HG02759 (cell line): ENCODE results near the gene ACOT9.
"Not testable (repeated sequence)": the region's sequence is repeated elsewhere in the genome, so short reads cannot be mapped to it uniquely, and the experiment has no call there.

Experiments used
- ATAC-seq: cut with Tn5 transposase; IDR thresholded peaks from one replicate; pipeline ENCODE4 v1.9.1; 2021; ENCODE audit warnings: mild to moderate bottlenecking, moderate library complexity; ENCODE audit not compliant: unreplicated experiment

The ACOT9 gene

DNA sequence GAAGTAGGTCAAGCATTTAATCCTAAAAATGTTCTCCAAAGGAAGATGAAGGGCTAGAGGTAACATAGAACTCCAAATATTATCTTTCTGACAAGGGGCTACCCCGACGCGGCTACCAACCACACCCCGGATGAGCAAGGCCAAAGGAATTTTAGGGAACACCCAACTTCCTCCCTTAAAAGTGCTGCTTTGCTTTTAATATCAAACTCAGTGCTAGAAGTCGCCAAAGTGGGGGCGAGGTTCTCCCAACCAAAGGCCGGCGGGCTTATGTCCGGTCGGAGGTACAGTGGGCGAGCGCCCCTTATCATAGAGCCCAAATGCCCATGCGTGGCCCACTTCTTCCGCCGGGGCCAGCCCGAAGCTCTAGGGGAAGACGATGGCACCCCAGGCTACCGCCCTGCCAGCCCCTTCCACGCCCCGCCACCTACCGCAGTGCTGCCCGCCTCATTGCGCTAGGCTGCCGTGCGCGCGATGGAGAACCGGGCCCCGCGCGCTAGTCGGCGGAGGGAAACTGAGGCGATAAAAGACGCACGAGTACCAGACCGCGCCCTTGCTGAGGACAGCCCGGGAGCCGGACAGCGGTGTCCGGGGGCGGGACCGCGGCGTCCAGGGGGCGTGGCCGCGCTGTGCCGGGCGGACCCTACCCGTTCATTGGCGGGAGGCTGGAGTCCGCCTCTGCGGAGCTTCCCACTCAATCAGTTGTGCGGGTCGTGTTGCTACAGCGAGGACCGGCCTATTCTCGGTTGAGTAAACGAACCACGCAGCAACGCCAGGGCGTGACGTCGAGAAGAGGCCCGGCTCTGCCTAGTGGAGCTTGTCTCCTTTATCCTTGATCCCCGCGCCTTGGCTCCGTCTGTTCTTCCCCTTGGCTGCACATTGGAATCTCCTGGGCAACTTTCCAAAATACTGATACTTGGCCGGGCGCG is at the start of gene ACOT9:
Gene ACOT9 (minus strand): TSS at position 580 of the 926 bp plus-strand sequence. CDS start 132 bp downstream, at position 448.
- peak; percentile 95 for ATAC-seq

- no peak for ATAC-seq
These were observed 47.0 kb upstream of the ACOT9 start for GRCh38 chrX:23790155-23790497.

DNA sequence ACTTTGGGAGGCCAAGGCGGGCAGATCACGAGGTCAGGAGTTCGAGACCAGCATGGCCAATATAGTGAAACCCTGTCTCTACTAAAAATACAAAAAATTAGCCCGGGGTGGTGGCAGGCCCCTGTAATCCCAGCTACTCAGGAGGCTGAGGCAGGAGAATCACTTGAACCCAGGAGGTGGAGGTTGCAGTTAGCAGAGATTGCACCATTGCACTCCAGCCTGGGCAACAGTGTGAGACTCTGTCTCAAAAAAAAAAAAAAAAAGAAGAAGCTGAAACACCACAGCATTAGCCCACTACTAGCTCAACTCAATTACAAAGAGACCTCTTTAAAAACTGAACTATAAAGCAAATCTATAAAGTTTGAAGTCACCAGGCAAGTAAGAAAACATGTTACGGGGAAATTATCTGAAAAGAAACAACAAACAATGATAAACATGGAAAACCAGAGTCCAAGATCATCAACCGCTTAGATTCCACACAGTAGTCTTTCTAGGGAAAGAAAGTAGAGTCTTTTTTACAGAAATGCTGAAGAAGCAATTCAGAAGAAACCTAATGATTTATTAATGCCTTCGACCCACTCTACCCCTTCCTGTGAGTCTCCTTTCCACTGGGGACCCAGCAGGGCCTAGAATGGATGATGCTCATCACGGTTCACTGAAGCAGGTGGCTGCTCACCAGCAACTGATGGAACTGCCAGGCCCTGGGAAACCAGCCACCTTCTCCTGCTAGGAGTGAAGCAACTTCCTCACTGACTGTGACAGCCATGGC is 46.5 kb upstream of the ACOT9 start:
- no peak for ATAC-seq

GRCh38 chrX:23788946-23789345 is 45.9 kb upstream of the ACOT9 start:
- no peak for ATAC-seq

- peak; percentile 56 for ATAC-seq
These were observed 45.4 kb upstream of the ACOT9 start for GRCh38 chrX:23788521-23788920.

GRCh38 chrX:23787745-23788118 is 44.7 kb upstream of the ACOT9 start:
- no peak for ATAC-seq

DNA sequence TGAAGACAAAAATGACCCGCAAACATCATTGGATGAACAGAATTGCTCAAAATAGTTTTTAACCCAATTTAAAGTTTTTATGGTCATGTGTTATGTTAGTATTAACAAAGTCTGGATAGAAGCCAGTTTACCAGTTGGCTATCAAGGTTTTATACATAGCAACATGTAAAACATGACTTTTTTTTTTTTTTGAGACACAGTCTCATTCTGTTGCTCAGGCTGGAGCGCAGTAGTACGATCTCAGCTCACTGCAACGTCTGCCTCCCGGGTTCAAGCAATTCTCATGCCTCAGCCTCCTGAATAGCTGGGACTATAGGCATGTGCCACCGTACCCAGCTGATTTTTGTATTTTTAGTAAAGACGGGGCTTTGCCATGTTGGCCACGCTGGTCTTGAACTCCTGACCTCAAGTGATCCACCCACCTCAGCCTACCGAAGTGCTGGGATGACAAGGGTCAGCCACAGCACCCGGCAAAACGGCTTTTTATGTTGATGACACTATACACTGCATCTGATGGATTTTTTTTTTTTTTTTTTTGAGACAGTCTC is 43.3 kb upstream of the ACOT9 start:
- ATAC-seq: no peak

DNA sequence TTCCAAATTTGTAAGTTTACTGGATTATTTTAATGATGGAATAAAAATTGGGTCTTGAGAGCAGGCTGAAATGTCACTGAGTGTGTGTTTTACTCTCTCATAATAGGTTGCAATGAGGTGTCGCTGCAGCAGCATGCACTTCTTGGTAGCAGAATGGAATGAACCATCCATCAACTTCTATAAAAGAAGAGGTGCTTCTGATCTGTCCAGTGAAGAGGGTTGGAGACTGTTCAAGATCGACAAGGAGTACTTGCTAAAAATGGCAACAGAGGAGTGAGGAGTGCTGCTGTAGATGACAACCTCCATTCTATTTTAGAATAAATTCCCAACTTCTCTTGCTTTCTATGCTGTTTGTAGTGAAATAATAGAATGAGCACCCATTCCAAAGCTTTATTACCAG is 42.5 kb upstream of the ACOT9 start:
- no peak for ATAC-seq

DNA sequence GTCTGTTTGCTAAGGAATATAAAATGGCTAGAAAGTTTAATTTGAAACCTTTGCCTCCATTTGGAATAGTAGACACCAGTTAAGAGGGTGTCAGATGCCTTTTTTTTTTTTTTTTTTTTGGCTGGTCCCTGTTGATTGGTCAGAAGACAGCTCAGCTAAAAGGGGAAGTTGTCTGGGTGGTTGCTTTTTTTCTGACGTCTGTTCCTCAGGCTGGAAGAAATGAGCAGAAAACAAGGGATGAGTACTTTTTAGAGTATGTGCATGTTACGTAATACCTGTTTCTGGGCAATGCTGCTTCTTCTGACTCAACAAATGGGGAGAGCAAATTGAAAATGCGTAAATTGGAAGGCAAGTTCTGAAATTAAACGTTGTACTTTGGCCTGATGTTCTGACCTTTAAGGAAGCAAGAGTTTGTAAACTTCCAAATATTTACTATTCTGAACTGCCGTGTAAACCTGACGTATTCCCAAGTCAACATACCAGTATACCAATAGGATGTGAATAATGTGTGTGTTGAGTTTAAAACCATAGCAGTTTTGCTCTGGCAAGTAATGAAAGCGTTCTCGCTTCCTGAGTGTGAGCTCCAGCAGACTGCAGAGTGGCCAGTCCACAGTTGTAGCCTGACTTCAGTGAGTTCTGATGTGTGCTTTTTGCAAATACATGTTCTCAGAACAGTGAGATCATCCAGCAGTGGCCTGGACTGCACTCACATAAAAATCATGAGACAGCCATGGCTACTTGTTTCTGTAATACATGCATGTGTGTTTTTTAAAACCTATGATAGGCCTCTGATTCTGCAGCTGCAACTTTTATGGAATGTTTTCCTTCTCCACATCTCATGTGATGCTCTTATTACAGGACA is 41.6 kb upstream of the ACOT9 start:
- ATAC-seq: no peak

- ATAC-seq: no peak
These were observed 40.8 kb upstream of the ACOT9 start for GRCh38 chrX:23783589-23784469.

DNA sequence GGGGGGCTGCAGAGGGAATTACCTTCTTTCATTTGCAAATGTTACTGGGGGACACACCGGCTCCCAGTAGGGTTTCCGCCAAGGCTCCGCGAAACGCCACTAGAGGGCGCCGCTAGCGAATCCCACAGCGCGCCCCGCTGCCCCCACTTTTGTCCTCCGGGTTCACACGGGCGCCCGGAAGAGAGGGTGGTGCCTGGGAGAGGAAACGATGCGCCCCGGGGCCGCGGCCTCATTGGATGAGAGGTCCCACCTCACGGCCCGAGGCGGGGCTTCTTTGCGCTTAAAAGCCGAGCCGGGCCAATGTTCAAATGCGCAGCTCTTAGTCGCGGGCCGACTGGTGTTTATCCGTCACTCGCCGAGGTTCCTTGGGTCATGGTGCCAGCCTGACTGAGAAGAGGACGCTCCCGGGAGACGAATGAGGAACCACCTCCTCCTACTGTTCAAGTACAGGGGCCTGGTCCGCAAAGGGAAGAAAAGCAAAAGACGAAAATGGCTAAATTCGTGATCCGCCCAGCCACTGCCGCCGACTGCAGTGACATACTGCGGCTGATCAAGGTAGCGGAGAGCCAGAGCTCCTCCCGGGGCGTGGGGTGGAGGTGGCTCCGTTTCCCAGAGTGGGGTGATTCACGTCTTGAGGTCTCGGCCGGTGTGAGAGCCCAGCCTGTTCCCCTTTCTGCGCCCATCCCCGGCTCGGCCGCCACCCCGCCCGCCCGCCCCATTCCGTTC is 40.0 kb upstream of the ACOT9 start, which contains the start of gene SAT1:
Gene SAT1 (plus strand): TSS at position 311 of the 726 bp plus-strand sequence. CDS start 179 bp downstream, at position 490.
- peak; percentile 89 for ATAC-seq

DNA sequence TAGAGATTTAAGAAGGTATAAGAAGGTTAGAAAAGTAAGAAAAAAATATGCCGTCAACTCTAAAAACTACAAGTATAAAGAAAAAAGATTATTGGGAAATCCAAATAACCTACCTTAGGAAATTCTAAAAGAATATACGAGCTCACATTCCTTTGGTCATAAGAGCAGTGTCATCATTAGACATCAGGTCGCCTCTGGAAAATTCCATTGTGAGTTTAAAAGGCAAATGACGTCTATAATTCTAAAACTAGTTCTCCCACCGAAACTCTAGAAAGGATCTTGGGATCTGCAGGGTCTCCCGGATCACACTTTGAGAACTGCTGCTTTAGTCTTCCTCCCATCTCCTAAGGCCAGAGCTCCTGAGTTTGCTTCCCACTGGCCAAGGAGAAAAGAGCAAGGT is 39.4 kb upstream of the ACOT9 start:
- no peak for ATAC-seq

- no peak for ATAC-seq
These were observed 35.9 kb upstream of the ACOT9 start for GRCh38 chrX:23779025-23779424.

- no peak for ATAC-seq
These were observed 33.3 kb upstream of the ACOT9 start for GRCh38 chrX:23776363-23776762.

DNA sequence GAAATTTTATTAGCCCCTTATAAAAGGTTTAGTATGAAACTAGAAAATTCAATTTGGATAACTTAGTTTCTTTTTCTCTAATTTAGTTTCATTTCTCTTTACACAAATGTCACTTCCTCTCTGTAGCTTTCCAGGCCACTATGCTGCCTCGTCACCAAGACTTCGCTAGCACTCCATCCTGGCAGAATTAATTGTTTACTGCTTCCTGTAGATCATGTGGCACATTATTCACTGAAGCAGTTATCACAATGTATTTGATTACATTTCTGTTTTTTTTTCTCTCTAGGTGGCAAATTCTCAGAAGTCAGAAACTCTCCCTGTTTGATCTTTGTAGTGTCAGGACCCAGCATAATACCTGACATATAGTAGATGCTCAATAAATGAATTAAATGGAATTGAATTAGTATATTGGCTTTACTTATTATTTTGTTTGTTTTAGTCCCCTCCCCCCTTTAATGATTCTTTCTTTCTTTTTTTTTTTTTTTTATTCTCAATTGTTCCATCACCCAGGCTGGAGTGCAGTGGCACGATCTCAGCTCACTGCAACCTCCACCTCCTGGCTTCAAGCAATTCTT is 30.6 kb upstream of the ACOT9 start:
- peak; percentile 88 for ATAC-seq

- ATAC-seq: not testable (repeated sequence)
These were observed 28.0 kb upstream of the ACOT9 start for GRCh38 chrX:23771086-23771485.

- no peak for ATAC-seq
These were observed 27.1 kb upstream of the ACOT9 start for GRCh38 chrX:23770142-23770541.

DNA sequence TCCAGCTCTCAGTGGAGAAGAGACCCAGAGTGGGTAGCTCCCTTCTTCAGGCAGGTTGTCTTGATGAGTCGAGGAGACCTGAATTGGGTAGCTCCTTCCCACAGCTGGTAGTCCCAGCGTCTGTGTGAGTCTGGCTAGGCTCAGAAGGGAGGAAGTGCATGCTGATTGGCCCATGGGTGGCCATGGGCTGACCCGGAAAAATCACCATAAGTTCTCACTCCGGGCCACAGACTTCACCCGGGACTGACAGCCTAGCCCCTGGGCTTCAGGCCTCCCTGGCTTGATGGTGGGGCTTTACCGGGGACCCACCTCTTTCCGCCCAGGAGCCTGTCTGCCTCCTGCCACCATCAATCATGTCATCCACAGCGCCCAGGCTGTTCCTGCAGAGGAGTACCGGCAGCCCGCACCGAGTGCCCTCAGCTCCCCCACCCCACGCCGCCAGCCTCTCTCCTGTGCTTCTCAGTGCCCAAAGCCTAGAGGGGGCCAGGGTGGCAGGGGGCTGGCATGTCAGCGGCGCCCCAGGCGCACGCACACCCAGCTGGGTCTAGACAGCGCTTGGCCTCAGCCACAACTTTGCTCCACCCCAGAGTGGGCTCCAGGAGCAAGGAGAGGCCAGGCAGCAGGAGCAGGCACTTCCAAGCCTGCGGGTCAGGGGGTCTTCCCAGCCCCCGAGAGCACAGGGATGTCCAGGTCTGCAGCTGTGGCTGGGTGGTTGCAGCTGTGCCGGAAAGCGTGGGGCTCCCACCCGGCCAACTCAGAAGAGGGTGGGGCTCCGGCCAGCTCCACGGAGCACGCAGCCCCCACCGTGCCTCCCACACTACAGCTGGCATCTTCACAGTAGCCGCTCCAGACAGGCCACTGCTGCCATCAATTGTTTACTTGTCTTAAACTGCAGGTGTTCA is 23.8 kb upstream of the ACOT9 start:
- peak; percentile 78 for ATAC-seq
